Epidermal melanocyte (primary cell): Measurements from ENCODE around the gene DLG2.

Source experiments
- DNase-seq: peaks from one replicate; pipeline ENCODE4 v3.0.0; 2011; ENCODE audit warnings: low spot score; ENCODE audit not compliant: insufficient read length

The DLG2 gene

DNA sequence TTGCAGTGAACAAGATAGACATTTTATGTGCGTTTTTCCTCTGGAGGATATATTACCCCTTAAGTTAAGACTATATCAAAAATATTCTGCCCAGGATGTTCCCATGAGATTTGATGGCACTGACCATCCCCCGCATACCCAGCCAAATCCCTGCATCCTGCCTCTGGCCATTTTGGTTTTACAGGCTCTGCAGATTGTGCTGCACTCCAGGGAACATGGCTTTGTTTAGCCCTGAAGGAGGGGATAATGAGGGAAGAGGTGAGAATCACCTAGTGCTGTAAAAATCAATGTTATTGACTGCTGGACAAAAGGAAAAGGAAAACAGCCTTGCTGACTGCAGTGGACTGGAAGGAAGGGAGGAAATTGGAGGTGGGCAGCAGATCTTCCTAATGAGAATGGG lies 717.4 kb downstream of the DLG2 start:
- DNase-seq: no peak

DNA sequence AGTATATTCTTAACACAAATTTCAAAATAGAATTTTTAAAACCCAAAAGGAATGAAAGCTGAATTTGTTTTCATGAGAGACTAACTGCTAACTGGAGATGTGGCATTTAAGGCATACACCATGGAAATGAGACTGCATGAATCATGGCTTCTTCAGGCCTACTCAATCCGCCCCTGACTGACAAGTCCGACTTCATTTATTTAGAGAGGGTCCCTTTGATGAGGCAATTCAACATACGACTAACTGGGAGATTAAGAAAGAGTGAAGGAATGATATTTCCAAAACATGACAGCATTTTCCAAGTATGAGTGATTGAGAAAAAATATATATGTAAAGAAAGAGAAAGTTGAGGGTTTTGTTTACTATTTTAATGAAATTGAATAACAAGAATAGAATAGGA lies 720.1 kb downstream of the DLG2 start:
- DNase-seq: no peak

GRCh38 chr11:84905411-84905810 lies 721.7 kb downstream of the DLG2 start:
- no peak for DNase-seq

- DNase-seq: no peak
These were observed 724.7 kb downstream of the DLG2 start for GRCh38 chr11:84902445-84902844.

DNA sequence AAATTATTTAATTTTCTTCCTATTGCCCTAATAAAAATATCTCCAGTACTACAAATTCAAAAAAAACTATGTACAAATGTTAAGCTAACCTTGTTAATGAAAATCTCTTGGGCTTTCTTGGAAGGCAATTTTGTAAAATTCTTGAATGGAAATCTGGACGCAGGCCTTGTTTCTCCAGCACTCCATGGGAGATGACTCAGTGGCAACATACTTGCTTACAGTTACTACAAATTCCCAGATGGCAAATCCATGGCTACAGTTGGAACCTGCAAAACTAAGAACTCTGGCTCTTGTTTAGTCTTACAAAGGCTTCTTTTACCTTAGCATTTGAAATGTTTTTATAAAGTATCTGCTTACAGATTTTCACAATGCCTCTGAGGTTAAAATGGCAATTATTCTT lies 725.2 kb downstream of the DLG2 start:
- no peak for DNase-seq

GRCh38 chr11:84899740-84900139 lies 727.4 kb downstream of the DLG2 start:
- DNase-seq: no peak

- no peak for DNase-seq
These were observed 728.0 kb downstream of the DLG2 start for GRCh38 chr11:84899134-84899533.

GRCh38 chr11:84894666-84895065 lies 732.5 kb downstream of the DLG2 start:
- DNase-seq: no peak

DNA sequence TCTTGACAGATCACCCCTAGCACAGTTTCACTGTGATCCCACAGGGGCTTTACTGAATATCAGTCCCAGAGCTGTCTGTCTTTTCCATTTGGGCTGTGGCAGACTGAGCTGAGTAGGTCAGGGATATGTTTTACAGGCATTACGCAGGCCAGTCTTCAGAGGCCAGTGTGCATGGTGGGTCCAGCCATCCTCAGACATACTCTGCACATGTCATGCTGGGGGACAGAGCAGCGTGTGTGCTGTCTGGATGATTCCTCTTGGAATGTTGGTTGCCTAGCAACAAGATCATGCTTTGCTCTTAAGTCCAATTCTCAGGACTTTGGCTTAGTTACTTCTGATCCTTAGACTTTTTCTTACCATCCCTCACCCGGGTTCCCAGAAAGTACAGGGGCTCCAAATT lies 736.5 kb downstream of the DLG2 start:
- no peak for DNase-seq

DNA sequence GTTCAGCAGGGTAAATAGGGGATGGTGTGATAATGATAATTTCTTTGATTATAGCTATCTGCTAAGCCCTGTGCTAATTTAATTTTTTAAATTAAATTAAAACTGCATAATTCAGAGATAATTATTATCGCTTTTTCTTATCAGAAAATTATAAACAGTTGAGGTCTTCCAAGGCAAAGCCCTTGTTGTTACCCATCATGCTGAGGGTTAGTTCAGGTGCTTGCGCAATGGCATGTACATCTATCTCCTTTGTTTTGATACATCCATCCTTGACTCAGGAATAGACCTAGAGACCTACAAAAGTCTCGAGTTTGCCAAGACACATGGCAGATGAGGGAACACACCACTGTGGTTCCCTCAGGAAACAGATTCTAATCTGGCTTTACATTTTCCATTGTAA lies 737.6 kb downstream of the DLG2 start:
- DNase-seq: no peak

GRCh38 chr11:84887055-84887629 lies 740.0 kb downstream of the DLG2 start:
- no peak for DNase-seq

DNA sequence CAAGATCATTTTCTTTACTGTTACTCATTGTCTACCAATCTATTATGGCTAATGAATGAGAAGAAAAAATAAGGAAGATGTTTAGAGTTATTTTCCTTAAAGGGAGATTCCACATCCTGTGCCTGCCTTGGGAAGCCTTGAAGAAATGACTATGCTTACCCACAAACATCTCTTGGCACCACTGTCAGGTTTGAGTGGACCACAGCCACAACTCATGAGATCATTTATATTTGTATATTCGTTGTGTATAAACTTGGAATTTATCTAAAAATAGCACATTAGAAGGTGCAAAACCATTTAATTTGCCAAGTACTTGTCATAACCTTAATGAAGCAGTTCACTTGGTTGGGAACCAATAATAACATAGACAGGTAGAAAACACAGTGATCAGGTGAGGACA lies 740.8 kb downstream of the DLG2 start:
- DNase-seq: no peak

DNA sequence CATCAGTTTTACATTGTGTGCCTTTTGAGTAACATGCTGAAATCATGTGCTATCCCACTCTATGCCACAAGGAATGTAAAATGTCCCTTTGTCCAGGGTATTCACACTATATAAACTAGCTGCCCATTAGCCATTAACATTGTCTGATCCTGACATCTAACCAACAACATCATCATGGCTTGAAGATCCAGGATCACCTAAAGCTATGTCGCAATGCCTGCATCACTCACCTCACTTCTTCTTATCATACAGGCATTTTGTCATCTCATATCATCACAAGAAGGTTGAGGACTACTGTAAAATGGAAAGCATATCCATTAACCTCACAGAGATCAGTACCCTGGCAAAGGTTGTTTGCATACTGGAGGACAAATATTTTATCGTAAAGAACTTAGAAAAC lies 742.3 kb downstream of the DLG2 start:
- no peak for DNase-seq

DNA sequence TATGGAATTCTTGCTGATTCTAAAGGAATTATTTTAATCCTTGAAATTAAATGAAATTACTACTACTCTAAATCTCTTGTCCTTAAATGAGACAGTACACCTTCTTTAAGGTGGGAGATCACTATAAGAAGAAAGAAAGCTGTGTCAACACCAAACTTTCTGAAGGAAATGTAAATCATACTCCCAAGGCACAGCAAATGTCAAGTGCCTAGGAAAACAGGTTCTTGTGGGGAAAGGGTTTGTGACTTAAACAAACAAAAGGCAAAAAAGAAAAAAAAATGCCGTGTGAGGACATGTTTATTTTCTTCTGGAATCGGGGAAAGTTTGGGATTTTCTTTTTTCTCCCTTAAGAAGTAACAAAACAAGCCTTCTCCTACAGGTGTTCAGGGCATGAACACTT lies 745.1 kb downstream of the DLG2 start:
- no peak for DNase-seq

DNA sequence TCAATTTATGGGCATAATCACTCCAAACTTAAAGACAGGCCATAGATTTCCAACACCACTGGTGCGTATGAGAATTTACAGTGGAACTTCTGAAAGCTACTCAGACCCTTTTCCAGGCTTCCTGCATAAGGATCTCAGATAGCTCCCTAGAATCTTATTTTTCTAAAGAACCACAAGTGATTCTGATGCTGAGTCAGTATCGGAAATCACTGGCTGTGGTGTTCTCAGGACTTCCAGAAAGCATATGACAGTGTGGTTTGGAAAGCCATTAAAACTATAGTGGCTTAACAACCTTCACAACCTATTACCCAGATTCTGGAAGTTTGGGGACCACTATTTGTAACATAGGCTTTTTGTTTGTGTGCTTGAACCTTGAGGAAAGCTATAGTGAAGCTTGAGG lies 756.0 kb downstream of the DLG2 start:
- no peak for DNase-seq

DNA sequence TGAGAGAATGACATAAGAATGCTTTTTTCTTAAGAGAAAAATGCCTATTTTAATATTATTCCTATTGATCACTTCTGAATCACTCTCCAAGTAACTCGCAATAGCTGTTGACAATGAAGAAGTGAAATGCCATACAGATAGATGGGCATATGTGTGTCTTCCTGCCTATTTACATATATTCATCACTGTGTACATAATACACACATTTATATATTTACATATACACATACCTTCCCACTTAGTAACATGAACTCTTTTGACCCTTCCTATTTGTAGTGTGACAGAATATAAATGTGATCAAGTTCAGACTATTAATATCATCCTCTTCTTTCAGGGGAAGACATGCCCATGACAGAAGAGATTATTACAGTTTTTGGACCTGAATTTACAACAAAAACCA lies 756.7 kb downstream of the DLG2 start:
- DNase-seq: no peak

DNA sequence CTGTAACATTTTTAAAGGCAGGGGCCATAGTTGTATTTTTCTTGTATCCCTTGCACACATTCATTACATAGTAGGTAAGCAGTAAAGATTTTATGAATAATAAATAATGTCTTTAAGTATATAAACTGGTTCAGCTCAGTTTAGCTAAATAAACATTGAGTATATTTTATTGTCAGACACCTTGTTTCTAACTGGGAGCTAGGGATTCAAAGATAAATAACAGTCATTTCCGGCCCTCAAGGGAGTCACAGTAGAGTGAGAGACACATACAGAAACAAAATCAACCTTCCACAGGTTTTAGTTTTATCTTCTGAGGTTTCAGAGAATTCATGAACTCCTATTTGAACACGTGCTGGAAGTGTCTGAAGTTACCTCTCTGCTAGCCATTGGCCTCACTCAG lies 760.2 kb downstream of the DLG2 start:
- no peak for DNase-seq

GRCh38 chr11:84865791-84866535 lies 761.2 kb downstream of the DLG2 start:
- no peak for DNase-seq

DNA sequence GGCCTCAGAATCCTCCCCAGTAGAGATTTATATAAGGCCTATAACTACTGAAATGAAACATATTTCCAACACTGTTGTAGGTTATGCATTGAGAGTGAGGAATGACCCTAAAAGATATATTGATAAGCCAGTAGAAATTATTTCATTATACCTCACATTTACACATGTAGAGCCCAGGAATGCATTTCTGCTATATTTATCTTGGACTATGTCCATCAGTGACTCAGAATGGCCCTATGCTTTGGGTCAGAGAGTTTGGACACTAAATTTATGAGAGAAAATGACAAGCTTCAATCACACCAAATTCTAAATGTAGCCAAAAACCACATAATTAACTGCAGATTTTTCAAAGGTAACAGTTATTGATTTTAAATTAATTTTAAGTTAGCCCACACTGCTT lies 761.9 kb downstream of the DLG2 start:
- DNase-seq: no peak

DNA sequence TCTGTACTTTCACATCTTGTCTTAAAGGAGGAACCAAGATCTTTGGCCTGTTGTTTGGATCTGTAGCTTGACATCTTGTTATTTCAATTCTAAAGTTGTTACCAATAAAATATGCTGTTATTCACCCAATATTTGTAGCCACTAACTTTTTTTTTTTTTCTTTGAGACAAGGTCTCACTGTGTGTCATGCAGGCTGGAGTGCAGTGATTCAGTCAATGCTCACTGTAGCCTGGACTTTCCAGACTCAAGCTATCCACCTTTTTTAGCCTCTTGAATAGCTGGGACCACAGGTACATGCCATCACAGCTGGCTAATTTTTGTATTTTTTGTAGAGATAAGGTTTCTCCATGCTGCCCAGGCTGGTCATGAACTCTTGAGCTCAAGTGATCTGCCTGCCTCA lies 769.4 kb downstream of the DLG2 start:
- DNase-seq: no peak

GRCh38 chr11:84855508-84856245 lies 771.5 kb downstream of the DLG2 start:
- no peak for DNase-seq

GRCh38 chr11:84854498-84854880 lies 772.7 kb downstream of the DLG2 start:
- no peak for DNase-seq
